ENCODE measurements around the gene FAM184A. TPM values are rescaled to one million over a fixed set of nuclear protein-coding genes. Genes with fewer than 3 reads are reported as not detected.
A peak's percentile ranks its signal among the peaks of the same experiment; 100 is the strongest.

Gene FAM184A
- total RNA-seq, 1 donor from 2014 or later: 2.0 TPM

DNA sequence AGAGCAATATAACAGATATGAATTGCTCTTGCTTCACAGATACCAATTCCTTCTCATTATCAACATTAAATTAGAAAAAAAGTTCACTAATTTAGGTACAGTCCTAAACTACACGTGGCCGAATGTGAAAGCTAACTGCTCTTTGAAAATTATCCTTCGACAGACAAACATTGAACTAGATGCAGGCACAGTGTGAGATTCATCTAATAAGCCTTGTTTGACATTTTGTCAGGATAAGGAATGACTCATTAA lies 1.1 kb downstream of the FAM184A start:
- Histone ChIP-seq H4K20me1 (ENCODE audit: insufficient read depth, low read length) (no peaks in the 10 kb centered on the region), H3K9me3 (ENCODE audit: insufficient read depth, low read depth, low read length) (no peaks in the 10 kb centered on the region), H2AFZ (ENCODE audit: low read depth, low read length) (no peak overlapping the region), H3K9ac (ENCODE audit: low read length) (no peak overlapping the region), H3K27me3 (ENCODE audit: insufficient read depth, low read length) (peaks cover 19% of the 10 kb centered on the region), H3K4me3 (ENCODE audit: insufficient read depth, low read depth, low read length) (no peak overlapping the region), H3K36me3 (ENCODE audit: insufficient read depth, low read length) (no peaks in the 10 kb centered on the region), H3K4me2 (ENCODE audit: low read length) (peak overlapping the region; percentile 90), H3K4me1 (ENCODE audit: insufficient read depth, low read length) (peaks cover 5% of the 10 kb centered on the region), H3K27ac (ENCODE audit: low read depth, low read length) (no peak overlapping the region), H3K79me2 (ENCODE audit: insufficient read depth, low read length) (no peaks in the 10 kb centered on the region)
- FAIRE-seq (no peak), DNase-seq (ENCODE audit: low read depth) (no peak)
- Mint-ChIP-seq H3K9me3 (ENCODE audit: unreplicated experiment) (peaks cover 6% of the 10 kb centered on the region), H3K27ac (ENCODE audit: unreplicated experiment) (no peak overlapping the region), H3K4me1 (ENCODE audit: low read depth, unreplicated experiment) (peaks cover 4% of the 10 kb centered on the region), H3K4me3 (ENCODE audit: unreplicated experiment) (peak overlapping the region; percentile 76), H3K36me3 (ENCODE audit: low read depth, unreplicated experiment) (peaks cover 2% of the 10 kb centered on the region), H3K27me3 (ENCODE audit: low read depth, unreplicated experiment) (peaks cover 27% of the 10 kb centered on the region)
- TF ChIP-seq EZH2 (IDR thresholded peaks at IDR 0.05; ENCODE audit: insufficient read depth, low read length): no peak
- TF ChIP-seq, protein P1, sequence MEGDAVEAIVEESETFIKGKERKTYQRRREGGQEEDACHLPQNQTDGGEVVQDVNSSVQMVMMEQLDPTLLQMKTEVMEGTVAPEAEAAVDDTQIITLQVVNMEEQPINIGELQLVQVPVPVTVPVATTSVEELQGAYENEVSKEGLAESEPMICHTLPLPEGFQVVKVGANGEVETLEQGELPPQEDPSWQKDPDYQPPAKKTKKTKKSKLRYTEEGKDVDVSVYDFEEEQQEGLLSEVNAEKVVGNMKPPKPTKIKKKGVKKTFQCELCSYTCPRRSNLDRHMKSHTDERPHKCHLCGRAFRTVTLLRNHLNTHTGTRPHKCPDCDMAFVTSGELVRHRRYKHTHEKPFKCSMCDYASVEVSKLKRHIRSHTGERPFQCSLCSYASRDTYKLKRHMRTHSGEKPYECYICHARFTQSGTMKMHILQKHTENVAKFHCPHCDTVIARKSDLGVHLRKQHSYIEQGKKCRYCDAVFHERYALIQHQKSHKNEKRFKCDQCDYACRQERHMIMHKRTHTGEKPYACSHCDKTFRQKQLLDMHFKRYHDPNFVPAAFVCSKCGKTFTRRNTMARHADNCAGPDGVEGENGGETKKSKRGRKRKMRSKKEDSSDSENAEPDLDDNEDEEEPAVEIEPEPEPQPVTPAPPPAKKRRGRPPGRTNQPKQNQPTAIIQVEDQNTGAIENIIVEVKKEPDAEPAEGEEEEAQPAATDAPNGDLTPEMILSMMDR (IDR thresholded peaks at IDR 0.05; ENCODE audit: insufficient read depth, low read depth, low read length): no peak

DNA sequence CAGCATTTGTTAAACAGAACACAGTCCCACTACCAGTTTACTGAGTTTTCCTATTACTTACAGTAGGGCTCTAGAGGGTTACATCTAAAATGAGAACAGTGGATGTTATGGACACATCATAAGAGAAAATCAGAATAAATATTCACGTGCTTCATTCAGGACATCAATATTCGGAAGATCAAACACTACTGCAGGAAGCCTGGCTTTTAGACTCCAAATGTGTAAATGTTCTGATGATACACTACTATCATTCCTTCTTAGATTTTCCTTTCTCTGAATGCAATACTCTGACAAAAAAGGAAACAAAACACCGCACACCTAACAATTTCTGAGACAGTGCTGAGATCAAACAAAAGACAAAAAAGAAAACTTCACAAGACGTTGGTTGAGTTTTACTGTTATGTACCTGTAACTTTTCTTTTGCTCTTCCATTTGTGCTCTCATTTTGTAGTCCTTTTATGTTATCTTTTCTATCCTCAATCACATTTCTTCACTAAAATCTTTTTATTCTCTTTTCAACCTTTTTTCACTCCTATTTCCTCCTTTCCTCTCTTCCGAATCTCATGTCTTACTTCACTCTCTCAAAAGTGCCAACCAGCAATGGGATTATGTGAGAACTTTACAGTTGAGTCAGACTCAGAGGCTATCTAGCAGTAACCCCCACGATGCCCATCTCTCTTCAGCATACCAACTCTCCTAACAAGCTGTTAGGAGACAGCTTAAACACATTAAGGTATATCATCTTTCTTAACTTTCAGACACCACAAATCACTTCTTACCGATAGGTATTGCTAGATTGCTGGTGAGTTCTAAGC lies 1.7 kb downstream of the FAM184A start:
- Histone ChIP-seq H3K79me2 (ENCODE audit: insufficient read depth, low read length) (no peaks in the 10 kb centered on the region), H3K9me3 (ENCODE audit: insufficient read depth, low read depth, low read length) (no peaks in the 10 kb centered on the region), H3K27ac (ENCODE audit: low read depth, low read length) (no peak overlapping the region), H3K4me2 (ENCODE audit: low read length) (peak overlapping the region; percentile 90), H4K20me1 (ENCODE audit: insufficient read depth, low read length) (no peaks in the 10 kb centered on the region), H2AFZ (ENCODE audit: low read depth, low read length) (no peak overlapping the region), H3K4me3 (ENCODE audit: insufficient read depth, low read depth, low read length) (no peak overlapping the region), H3K4me1 (ENCODE audit: insufficient read depth, low read length) (peaks cover 5% of the 10 kb centered on the region), H3K36me3 (ENCODE audit: insufficient read depth, low read length) (no peaks in the 10 kb centered on the region), H3K27me3 (ENCODE audit: insufficient read depth, low read length) (peaks cover 19% of the 10 kb centered on the region), H3K9ac (ENCODE audit: low read length) (no peak overlapping the region)
- Mint-ChIP-seq H3K4me3 (ENCODE audit: unreplicated experiment) (peak overlapping the region; percentile 5), H3K36me3 (ENCODE audit: low read depth, unreplicated experiment) (peaks cover 2% of the 10 kb centered on the region), H3K9me3 (ENCODE audit: unreplicated experiment) (peaks cover 3% of the 10 kb centered on the region), H3K27ac (ENCODE audit: unreplicated experiment) (no peak overlapping the region), H3K27me3 (ENCODE audit: low read depth, unreplicated experiment) (peaks cover 27% of the 10 kb centered on the region), H3K4me1 (ENCODE audit: low read depth, unreplicated experiment) (peaks cover 4% of the 10 kb centered on the region)
- FAIRE-seq: no peak
- TF ChIP-seq, protein P1 (IDR thresholded peaks at IDR 0.05; ENCODE audit: insufficient read depth, low read depth, low read length): no peak
- TF ChIP-seq EZH2 (IDR thresholded peaks at IDR 0.05; ENCODE audit: insufficient read depth, low read length): no peak
- DNase-seq (ENCODE audit: low read depth): no peak

DNA sequence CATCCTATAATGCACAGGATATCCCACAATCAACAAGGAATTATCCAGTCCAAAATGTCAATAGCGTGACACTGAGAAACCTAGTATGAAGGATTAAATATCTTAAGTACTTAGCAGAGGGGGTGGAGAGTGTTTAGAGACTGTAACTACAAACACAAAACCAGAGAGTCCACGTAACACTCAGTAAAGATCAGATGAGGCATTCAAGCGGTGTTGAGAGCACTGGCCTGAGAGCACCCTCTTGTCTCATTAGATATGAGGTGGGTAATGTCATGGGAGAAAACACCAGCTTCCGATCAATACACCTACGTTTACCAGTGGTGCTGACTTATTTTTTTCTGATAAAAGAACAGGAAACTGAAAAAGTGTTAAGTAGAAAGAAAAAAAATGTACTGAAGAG lies 2.3 kb downstream of the FAM184A start:
- no peak for FAIRE-seq
- no peak overlapping the region for H2AFZ ChIP-seq (ENCODE audit: low read depth, low read length)
- Mint-ChIP-seq H3K4me3 (ENCODE audit: unreplicated experiment) (no peak overlapping the region), H3K9me3 (ENCODE audit: unreplicated experiment) (peaks cover 3% of the 10 kb centered on the region), H3K27ac (ENCODE audit: unreplicated experiment) (no peak overlapping the region), H3K4me1 (ENCODE audit: low read depth, unreplicated experiment) (peaks cover 4% of the 10 kb centered on the region), H3K27me3 (ENCODE audit: low read depth, unreplicated experiment) (peaks cover 24% of the 10 kb centered on the region), H3K36me3 (ENCODE audit: low read depth, unreplicated experiment) (no peaks in the 10 kb centered on the region)
- H3K79me2 ChIP-seq (ENCODE audit: insufficient read depth, low read length): no peaks in the 10 kb centered on the region
- no peaks in the 10 kb centered on the region for H4K20me1 ChIP-seq (ENCODE audit: insufficient read depth, low read length)
- no peak overlapping the region for H3K4me3 ChIP-seq (ENCODE audit: insufficient read depth, low read depth, low read length)
- H3K9me3 ChIP-seq (ENCODE audit: insufficient read depth, low read depth, low read length): no peaks in the 10 kb centered on the region
- peaks cover 5% of the 10 kb centered on the region for H3K4me1 ChIP-seq (ENCODE audit: insufficient read depth, low read length)
- TF ChIP-seq EZH2 (IDR thresholded peaks at IDR 0.05; ENCODE audit: insufficient read depth, low read length): no peak
- TF ChIP-seq, protein P1 (IDR thresholded peaks at IDR 0.05; ENCODE audit: insufficient read depth, low read depth, low read length): no peak
- DNase-seq (ENCODE audit: low read depth): no peak
- H3K27me3 ChIP-seq (ENCODE audit: insufficient read depth, low read length): peaks cover 19% of the 10 kb centered on the region
- H3K9ac ChIP-seq (ENCODE audit: low read length): no peak overlapping the region
- H3K36me3 ChIP-seq (ENCODE audit: insufficient read depth, low read length): no peaks in the 10 kb centered on the region
- H3K27ac ChIP-seq (ENCODE audit: low read depth, low read length): no peak overlapping the region
- H3K4me2 ChIP-seq (ENCODE audit: low read length): no peak overlapping the region

All from astrocyte (in vitro differentiated cells and primary cell).